RWPE1 (cell line): ENCODE data around the gene TOMM20L.

Experiments
- CTCF ChIA-PET: fragments of 350-600 bp; sonication (Branson Sonifier 250); formaldehyde crosslinking; extraction: SDS; loops from one replicate; lab custom pipeline; 2021; lab: Yijun Ruan, JAX
- POLR2A ChIA-PET: fragments of 400-600 bp; formaldehyde crosslinking; extraction: SDS; loops from one replicate; lab custom pipeline; 2020; ENCODE audit warnings: antibody characterized with exemption; ENCODE audit not compliant: low non-redundant PET; lab: Yijun Ruan, JAX
- DNase-seq: peaks from one replicate; pipeline ENCODE4 v3.0.0; 2012; ENCODE audit warnings: low spot score
- H3K27ac ChIP-seq: fragments of 450-650 bp; 2 replicates; pipeline ENCODE4 v1.5.1; 2017
- CTCF ChIP-seq: fragments of 450-650 bp; conservative IDR thresholded peaks from 2 replicates; pipeline ENCODE4 v1.5.1; 2017; ENCODE audit warnings: low read depth, mild to moderate bottlenecking

The TOMM20L gene

GRCh38 chr14:58364316-58364715, 31.4 kb upstream of the TOMM20L start:
- TF ChIP-seq CTCF, result no peak
- ChIA-PET CTCF (interaction anchor here (0.6 to 1.0 kb wide), 3 partner anchors 12 to 38 kb away, joined by 3 to 4 read pairs (median 4); no protein-coding TSS in a partner anchor), POLR2A (no interaction called here)
- H3K27ac ChIP-seq, result no peak overlapping the region
- no peak for DNase-seq

GRCh38 chr14:58367296-58367695, 28.4 kb upstream of the TOMM20L start:
- no peak overlapping the region for H3K27ac ChIP-seq
- TF ChIP-seq CTCF, result no peak
- DNase-seq, result no peak
- ChIA-PET POLR2A (no interaction called here), CTCF (no interaction called here)

GRCh38 chr14:58368956-58369355, 26.8 kb upstream of the TOMM20L start:
- POLR2A ChIA-PET, result no interaction called here
- no peak for DNase-seq
- CTCF ChIA-PET, result interaction anchor here (0.7 kb wide), 1 partner anchor 254 kb away, joined by 4 read pairs; no protein-coding TSS in a partner anchor
- TF ChIP-seq CTCF, result no peak
- H3K27ac ChIP-seq, result no peak overlapping the region

- POLR2A ChIA-PET, result no interaction called here
- TF ChIP-seq CTCF, result no peak
- CTCF ChIA-PET, result no interaction called here
Measured at GRCh38 chr14:58376791-58377190, 18.9 kb upstream of the TOMM20L start.

GRCh38 chr14:58390830-58391229, 4.9 kb upstream of the TOMM20L start:
- POLR2A ChIA-PET, result no interaction called here
- DNase-seq, result no peak
- CTCF ChIA-PET, result interaction anchor here (0.7 kb wide), 1 partner anchor 27 kb away, joined by 4 read pairs; no protein-coding TSS in a partner anchor
- TF ChIP-seq CTCF, result no peak
- no peak overlapping the region for H3K27ac ChIP-seq

More at GRCh38 chr14:58376791-58377190, 18.9 kb upstream of the TOMM20L start:
- no peak for DNase-seq
- no peak overlapping the region for H3K27ac ChIP-seq

- H3K27ac ChIP-seq, result no peak overlapping the region
- TF ChIP-seq CTCF, result no peak
- ChIA-PET CTCF (interaction anchor here (0.6 to 1.5 kb wide), 7 partner anchors 9 to 36 kb away, joined by 3 to 6 read pairs (median 3); partner anchors contain the start of genes KIAA0586 and TIMM9), POLR2A (no interaction called here)
- no peak for DNase-seq
Measured at GRCh38 chr14:58395562-58395811, 243 bp upstream of the TOMM20L start.

- CTCF ChIA-PET, result interaction anchor here (0.6 kb wide), 2 partner anchors 22 to 26 kb away, joined by 3 to 8 read pairs; no protein-coding TSS in a partner anchor
- no peak for DNase-seq
- no peak for TF ChIP-seq CTCF
- H3K27ac ChIP-seq, result no peak overlapping the region
- POLR2A ChIA-PET, result no interaction called here
Measured at GRCh38 chr14:58397156-58397555, 1.4 kb downstream of the TOMM20L start.
